Liver (tissue), 9 donors: ENCODE data around the gene GSTT2B. TPM values are rescaled to one million over a fixed set of nuclear protein-coding genes. Genes with fewer than 3 reads are reported as not detected.
"Not testable (repeated sequence)": the region's sequence is repeated elsewhere in the genome, so short reads cannot be mapped to it uniquely, and the experiment has no call there.

ENCODE experiments used
- DNase-seq: peaks from one replicate; pipeline ENCODE4 v3.0.0-alpha.2; 2017; ENCODE audit warnings: low spot score
- H3K27ac ChIP-seq, 2 donors: one replicate each; pipeline ENCODE4 v1.7.0; 2013; ENCODE audit warnings: inconsistent platforms in 2 of 2, low read length in 2 of 2, control low read depth in 1 of 2, low read depth in 1 of 2, mild to moderate bottlenecking in 1 of 2
- H3K27me3 ChIP-seq, 4 donors: one replicate each; pipeline versions ENCODE4 v1.6.1 to v1.7.0; 2013; ENCODE audit warnings: low read length in 3 of 4, inconsistent platforms in 1 of 4, mild to moderate bottlenecking in 1 of 4, moderate library complexity in 1 of 4; ENCODE audit not compliant: control insufficient read depth in 4 of 4, insufficient read depth in 4 of 4
- H3K36me3 ChIP-seq, 4 donors: one replicate each; pipeline versions ENCODE4 v1.6.1 to v1.7.0; 2013; ENCODE audit warnings: low read length in 3 of 4, mild to moderate bottlenecking in 3 of 4, low read depth in 1 of 4, moderate library complexity in 1 of 4; ENCODE audit not compliant: control insufficient read depth in 4 of 4, insufficient read depth in 3 of 4
- H3K4me1 ChIP-seq, 4 donors: one replicate each; pipeline versions ENCODE4 v1.6.1 to v1.7.0; 2013; ENCODE audit warnings: low read length in 3 of 4, mild to moderate bottlenecking in 3 of 4, moderate library complexity in 1 of 4; ENCODE audit not compliant: control insufficient read depth in 4 of 4, insufficient read depth in 4 of 4
- H3K4me3 ChIP-seq, 3 donors: one replicate each; pipeline versions ENCODE4 v1.6.1 to v1.7.0; 2013; ENCODE audit warnings: low read length in 3 of 3, control low read depth in 1 of 3, low read depth in 1 of 3, mild to moderate bottlenecking in 1 of 3
- H3K9ac ChIP-seq, 2 donors: one replicate each; pipeline ENCODE4 v1.7.0; 2013; ENCODE audit warnings: low read length in 2 of 2, mild to moderate bottlenecking in 2 of 2, moderate library complexity in 2 of 2, control low read depth in 1 of 2, low read depth in 1 of 2
- H3K9me3 ChIP-seq, 4 donors: one replicate each; pipeline versions ENCODE4 v1.6.1 to v1.7.0; 2013; ENCODE audit warnings: low read length in 3 of 4; ENCODE audit not compliant: control insufficient read depth in 4 of 4
- CTCF ChIP-seq: fragments of 150-350 bp; IDR thresholded peaks from 2 replicates; pipeline ENCODE4 v1.5.1; 2017; ENCODE audit warnings: improper control_type of control experiment, low read depth, low read length; ENCODE audit not compliant: missing input control
- EGR1 ChIP-seq, 2 donors: IDR thresholded peaks; 2 replicates each; pipeline ENCODE4 v1.6.1; 2016 to 2018; ENCODE audit warnings: antibody characterized with exemption in 2 of 2, low read depth in 2 of 2
- FOXA1 ChIP-seq: IDR thresholded peaks from 2 replicates; pipeline ENCODE4 v1.6.1; 2016; ENCODE audit warnings: antibody characterized with exemption
- FOXA2 ChIP-seq: IDR thresholded peaks from 2 replicates; pipeline ENCODE4 v1.6.1; 2016; ENCODE audit warnings: antibody characterized with exemption
- GABPA ChIP-seq, 2 donors: IDR thresholded peaks in 1 of 2; conservative IDR thresholded peaks in 1 of 2; 2 replicates each; pipeline ENCODE4 v1.6.1; 2016; ENCODE audit warnings: antibody characterized with exemption in 2 of 2, mild to moderate bottlenecking in 1 of 2, moderate library complexity in 1 of 2
- HNF4A ChIP-seq, 2 donors: conservative IDR thresholded peaks; 2 replicates each; pipeline ENCODE4 v1.6.1; 2016; ENCODE audit warnings: antibody characterized with exemption in 2 of 2, mild to moderate bottlenecking in 2 of 2
- HNF4G ChIP-seq: IDR thresholded peaks from 2 replicates; pipeline ENCODE4 v1.6.1; 2016; ENCODE audit warnings: antibody characterized with exemption
- JUND ChIP-seq, 2 donors: IDR thresholded peaks; 2 replicates each; pipeline ENCODE4 v1.6.1; 2016; ENCODE audit warnings: antibody characterized with exemption in 2 of 2
- RXRA ChIP-seq, 2 donors: IDR thresholded peaks; 2 replicates each; pipeline ENCODE4 v1.6.1; 2017 to 2018; ENCODE audit warnings: antibody characterized with exemption in 2 of 2, mild to moderate bottlenecking in 1 of 2
- SP1 ChIP-seq: IDR thresholded peaks from 2 replicates; pipeline ENCODE4 v1.6.1; 2018; ENCODE audit warnings: antibody characterized with exemption, mild to moderate bottlenecking
- YY1 ChIP-seq: IDR thresholded peaks from 2 replicates; pipeline ENCODE4 v1.6.1; 2016; ENCODE audit warnings: antibody characterized with exemption, mild to moderate bottlenecking
- whole genome bisulfite sequencing: extraction: QIAGEN DNeasy Blood & Tissue Kit; methylation state at CpG from one replicate; pipeline ENCODE4 v1.1.7; 2013; 5-methylcytosine and 5-hydroxymethylcytosine counted together
- polyA plus RNA-seq, 2 donors: library from polyadenylated mRNA; stranded (reverse) in 1 of 2; unstranded in 1 of 2; fragments of 200-250 nt in 1 of 2; fragments of >200 nt in 1 of 2; fragmentation: Nextera tagmentation in 1 of 2; extraction: Ambion mirVana in 1 of 2; gene quantifications; one replicate each; pipeline versions ENCODE4 v1.2.1 to v1.2.3, GENCODE V29; 2013 to 2015
- total RNA-seq, 2 donors: library from RNA; depleted of rRNA; stranded (reverse); fragments of >200 nt; gene quantifications; one replicate each; pipeline ENCODE4 v1.2.3, GENCODE V29; 2014
- TF ChIP-seq, protein P1 (sequence below): IDR thresholded peaks from 2 replicates; pipeline ENCODE4 v1.6.1; 2016; ENCODE audit warnings: antibody characterized with exemption
- donor health status: healthy.
- donor health status: healthy.
- donor health status: healthy.
- donor health status: healthy.
- donor health status: healthy.

The GSTT2B gene
- total RNA-seq (10 to 100 TPM in 1 of 2 donors, 1 to 10 TPM in 1; 8.0 to 12.7 TPM), polyA plus RNA-seq (10 to 100 TPM in 1 of 2 donors, 1 to 10 TPM in 1; 9.9 to 16.8 TPM)

GRCh38 chr22:23961084-23961771 is at the start of gene GSTT2B:
GSTT2B (minus strand) TSS chr22:23961195; CDS start chr22:23961131, 64 bp downstream.
- not testable (repeated sequence) for H3K4me3 ChIP-seq, H3K4me1 ChIP-seq, H3K27me3 ChIP-seq, H3K27ac ChIP-seq, DNase-seq, H3K9ac ChIP-seq, H3K36me3 ChIP-seq, H3K9me3 ChIP-seq
- no CpG with 5 or more reads among the region's 43 CpGs for WGBS

GRCh38 chr22:24010018-24010391 is 49.0 kb upstream of the GSTT2B start:
- WGBS = 97% methylated on average over 2 of the region's 2 CpGs
- peaks cover 0 to 16% (median 11%) of the 10 kb centered on the region in 4 donors for H3K4me1 ChIP-seq
- TF ChIP-seq JUND (IDR thresholded peaks at IDR 0.05) (no peak), FOXA2 (no peak), RXRA (IDR thresholded peaks at IDR 0.05) (no peak), YY1 (no peak), EGR1 (IDR thresholded peaks at IDR 0.05; ENCODE audit: low read depth in 2 of 2) (no peak), GABPA (IDR thresholded peaks at IDR 0.05 in 1 of 2, conservative IDR thresholded peaks at IDR 0.05 in 1 of 2) (no peak), CTCF (no peak), HNF4A (conservative IDR thresholded peaks at IDR 0.05) (no peak), HNF4G (no peak), FOXA1 (no peak)
- TF ChIP-seq, protein P1, sequence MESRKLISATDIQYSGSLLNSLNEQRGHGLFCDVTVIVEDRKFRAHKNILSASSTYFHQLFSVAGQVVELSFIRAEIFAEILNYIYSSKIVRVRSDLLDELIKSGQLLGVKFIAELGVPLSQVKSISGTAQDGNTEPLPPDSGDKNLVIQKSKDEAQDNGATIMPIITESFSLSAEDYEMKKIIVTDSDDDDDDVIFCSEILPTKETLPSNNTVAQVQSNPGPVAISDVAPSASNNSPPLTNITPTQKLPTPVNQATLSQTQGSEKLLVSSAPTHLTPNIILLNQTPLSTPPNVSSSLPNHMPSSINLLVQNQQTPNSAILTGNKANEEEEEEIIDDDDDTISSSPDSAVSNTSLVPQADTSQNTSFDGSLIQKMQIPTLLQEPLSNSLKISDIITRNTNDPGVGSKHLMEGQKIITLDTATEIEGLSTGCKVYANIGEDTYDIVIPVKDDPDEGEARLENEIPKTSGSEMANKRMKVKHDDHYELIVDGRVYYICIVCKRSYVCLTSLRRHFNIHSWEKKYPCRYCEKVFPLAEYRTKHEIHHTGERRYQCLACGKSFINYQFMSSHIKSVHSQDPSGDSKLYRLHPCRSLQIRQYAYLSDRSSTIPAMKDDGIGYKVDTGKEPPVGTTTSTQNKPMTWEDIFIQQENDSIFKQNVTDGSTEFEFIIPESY = no peak
- H3K27me3 ChIP-seq = no peaks in the 10 kb centered on the region
- H3K9me3 ChIP-seq = no peaks in the 10 kb centered on the region
- H3K36me3 ChIP-seq = no peaks in the 10 kb centered on the region
- H3K4me3 ChIP-seq = no peak overlapping the region
- DNase-seq = no peak
- H3K27ac ChIP-seq = no peak overlapping the region
- no peak overlapping the region for H3K9ac ChIP-seq

- 93% methylated on average over 7 of the region's 7 CpGs for WGBS
- Histone ChIP-seq H3K27ac (no peak overlapping the region), H3K4me1 (peaks cover 0 to 16% (median 11%) of the 10 kb centered on the region in 4 donors), H3K36me3 (no peaks in the 10 kb centered on the region), H3K27me3 (no peaks in the 10 kb centered on the region), H3K4me3 (no peak overlapping the region), H3K9ac (no peak overlapping the region), H3K9me3 (no peaks in the 10 kb centered on the region)
- no peak for DNase-seq
- no peak for TF ChIP-seq RXRA (IDR thresholded peaks at IDR 0.05)
- TF ChIP-seq SP1 = no peak
- no peak for TF ChIP-seq HNF4A (conservative IDR thresholded peaks at IDR 0.05)
These were observed 48.4 kb upstream of the GSTT2B start for GRCh38 chr22:24009227-24010017.
